HepG2 (cell line): Measurements from ENCODE around the gene PRKAG1. TPM values are rescaled to one million over a fixed set of nuclear protein-coding genes. Genes with fewer than 3 reads are reported as not detected.

Experiments used
- CEBPZ ChIP-seq: IDR thresholded peaks from 2 replicates; pipeline ENCODE4 v1.6.1; 2012; ENCODE audit warnings: low read length, improper control_type of control experiment
- FOSL1 ChIP-seq: sonication (generic); formaldehyde crosslinking; IDR thresholded peaks from 2 replicates; pipeline ENCODE4 v1.9.0; 2021; ENCODE audit warnings: missing genetic modification reagents, borderline replicate concordance
- MED13 ChIP-seq: sonication (generic); formaldehyde crosslinking; IDR thresholded peaks from 2 replicates; pipeline ENCODE4 v1.5.0; 2020; ENCODE audit warnings: missing genetic modification reagents
- NCOA2 ChIP-seq: sonication (generic); formaldehyde crosslinking; IDR thresholded peaks from 2 replicates; pipeline ENCODE4 v1.8.0; 2022; ENCODE audit warnings: inconsistent platforms
- NR1H2 ChIP-seq: sonication (generic); formaldehyde crosslinking; IDR thresholded peaks from 2 replicates; pipeline ENCODE4 v1.8.1; 2022; ENCODE audit warnings: low read depth, missing genetic modification reagents, borderline replicate concordance
- SOX6 ChIP-seq, 2 experiments: fragments of 450-650 bp in 1 of 2; sonication (generic) in 1 of 2; formaldehyde crosslinking in 1 of 2; IDR thresholded peaks; 2 replicates each; pipeline versions ENCODE4 v1.4.0 to v1.6.1; 2017 to 2020; ENCODE audit warnings: antibody characterized with exemption in 1 of 2, mild to moderate bottlenecking in 1 of 2, missing genetic modification reagents in 1 of 2
- TBL1XR1 ChIP-seq: fragments of 150-350 bp; IDR thresholded peaks from 2 replicates; pipeline ENCODE4 v1.6.1; 2014; ENCODE audit warnings: borderline replicate concordance, low read length; ENCODE audit not compliant: partially characterized antibody
- TFE3 ChIP-seq: IDR thresholded peaks from 2 replicates; pipeline ENCODE4 v1.6.1; 2016
- ZNF121 ChIP-seq: sonication (generic); formaldehyde crosslinking; IDR thresholded peaks from 2 replicates; pipeline ENCODE4 v1.5.0; 2020; ENCODE audit warnings: mild to moderate bottlenecking, missing genetic modification reagents
- ZNF235 ChIP-seq: sonication (generic); formaldehyde crosslinking; IDR thresholded peaks from 2 replicates; pipeline ENCODE4 v1.8.1; 2023; ENCODE audit warnings: mild to moderate bottlenecking, missing genetic modification reagents, borderline replicate concordance
- ZNF501 ChIP-seq: sonication (generic); formaldehyde crosslinking; IDR thresholded peaks from 2 replicates; pipeline ENCODE4 v1.5.1; 2020; ENCODE audit warnings: mild to moderate bottlenecking, moderate library complexity, missing genetic modification reagents
- ZZZ3 ChIP-seq: sonication (generic); formaldehyde crosslinking; IDR thresholded peaks from 2 replicates; pipeline ENCODE4 v1.4.0; 2020; ENCODE audit warnings: missing genetic modification reagents, mild to moderate bottlenecking, borderline replicate concordance
- polyA plus RNA-seq, 8 experiments: library from polyadenylated mRNA; depleted of rRNA in 3 of 8; stranded (reverse) in 7 of 8; unstranded in 1 of 8; fragments of >200 nt; fragmentation: Illumina TruSeq in 4 of 8; extraction: Trizol in 4 of 8; gene quantifications; 2 replicates each; pipeline versions ENCODE4 v1.2.1 to v1.2.3, GENCODE V29; 2011 to 2016; ENCODE audit warnings: low read depth in 4 of 8, missing spikeins in 1 of 8, mixed read lengths in 1 of 8; ENCODE audit not compliant: insufficient read depth in 1 of 8
- total RNA-seq, 5 experiments: library from RNA; depleted of rRNA; stranded (reverse); fragments of >200 nt; fragmentation: Illumina TruSeq; extraction: Trizol; gene quantifications; 2 replicates each; pipeline ENCODE4 v1.2.3, GENCODE V29; 2016; ENCODE audit warnings: low read depth in 1 of 5
- TF ChIP-seq, protein P1 (sequence below): sonication (generic); formaldehyde crosslinking; IDR thresholded peaks from 2 replicates; pipeline ENCODE4 v1.4.0; 2020; ENCODE audit warnings: missing genetic modification reagents
- TF ChIP-seq, protein P2 (sequence below): sonication (generic); formaldehyde crosslinking; IDR thresholded peaks from 2 replicates; pipeline ENCODE4 v1.4.0; 2020; ENCODE audit warnings: mild to moderate bottlenecking, missing genetic modification reagents

The PRKAG1 gene
- total and polyA plus RNA-seq, 2 of the 13 experiments (the other 11 are each of a cell fraction or from before 2014, with no cell fraction given) = 26.1 to 32.8 TPM

DNA sequence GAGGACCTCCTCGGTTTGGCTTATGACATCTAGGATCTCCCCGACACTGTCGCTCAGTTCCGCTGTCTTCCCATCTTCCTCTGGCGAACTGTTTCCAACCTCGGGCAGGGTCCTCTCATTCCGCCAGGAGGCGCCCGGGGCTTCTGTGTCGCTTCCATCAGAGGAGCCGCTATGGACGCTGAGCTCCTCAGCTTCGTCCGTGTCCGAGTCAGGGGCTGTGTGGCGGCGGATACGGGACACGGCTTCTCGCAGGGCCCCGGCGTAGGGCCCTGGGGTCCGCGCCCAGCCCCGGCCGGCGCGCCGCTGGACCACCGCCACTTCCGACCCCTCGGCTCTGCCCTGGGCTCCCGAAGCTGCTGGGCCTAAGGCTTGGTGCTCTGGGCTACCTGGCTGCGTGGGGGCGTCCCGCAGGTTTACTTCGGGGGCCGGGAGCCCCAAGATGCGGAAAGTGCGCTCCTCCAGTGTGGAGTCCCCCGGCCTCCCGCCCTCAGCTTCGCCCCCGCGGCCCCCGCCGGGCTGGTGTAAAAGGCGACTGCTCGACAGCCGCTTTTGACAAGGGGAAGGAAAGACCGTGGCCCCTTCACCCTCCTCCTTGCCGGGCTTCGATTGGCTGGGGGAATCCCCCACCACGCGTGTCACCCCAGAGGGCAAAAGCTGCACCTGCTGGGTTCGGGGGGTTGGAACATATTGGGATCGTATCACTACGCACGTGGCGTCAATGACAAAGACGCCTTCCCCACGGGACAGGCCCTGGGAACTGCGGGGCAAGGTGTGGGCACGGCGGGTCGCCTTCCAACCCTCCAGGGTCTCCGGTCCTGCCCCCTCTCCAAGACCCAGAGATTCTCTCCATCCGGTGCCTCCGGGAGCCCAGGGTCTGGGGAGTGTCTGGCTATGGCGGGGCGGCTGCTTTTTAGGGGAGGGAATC, 21.5 kb downstream of the PRKAG1 start (continued):
- TF ChIP-seq, protein P1, sequence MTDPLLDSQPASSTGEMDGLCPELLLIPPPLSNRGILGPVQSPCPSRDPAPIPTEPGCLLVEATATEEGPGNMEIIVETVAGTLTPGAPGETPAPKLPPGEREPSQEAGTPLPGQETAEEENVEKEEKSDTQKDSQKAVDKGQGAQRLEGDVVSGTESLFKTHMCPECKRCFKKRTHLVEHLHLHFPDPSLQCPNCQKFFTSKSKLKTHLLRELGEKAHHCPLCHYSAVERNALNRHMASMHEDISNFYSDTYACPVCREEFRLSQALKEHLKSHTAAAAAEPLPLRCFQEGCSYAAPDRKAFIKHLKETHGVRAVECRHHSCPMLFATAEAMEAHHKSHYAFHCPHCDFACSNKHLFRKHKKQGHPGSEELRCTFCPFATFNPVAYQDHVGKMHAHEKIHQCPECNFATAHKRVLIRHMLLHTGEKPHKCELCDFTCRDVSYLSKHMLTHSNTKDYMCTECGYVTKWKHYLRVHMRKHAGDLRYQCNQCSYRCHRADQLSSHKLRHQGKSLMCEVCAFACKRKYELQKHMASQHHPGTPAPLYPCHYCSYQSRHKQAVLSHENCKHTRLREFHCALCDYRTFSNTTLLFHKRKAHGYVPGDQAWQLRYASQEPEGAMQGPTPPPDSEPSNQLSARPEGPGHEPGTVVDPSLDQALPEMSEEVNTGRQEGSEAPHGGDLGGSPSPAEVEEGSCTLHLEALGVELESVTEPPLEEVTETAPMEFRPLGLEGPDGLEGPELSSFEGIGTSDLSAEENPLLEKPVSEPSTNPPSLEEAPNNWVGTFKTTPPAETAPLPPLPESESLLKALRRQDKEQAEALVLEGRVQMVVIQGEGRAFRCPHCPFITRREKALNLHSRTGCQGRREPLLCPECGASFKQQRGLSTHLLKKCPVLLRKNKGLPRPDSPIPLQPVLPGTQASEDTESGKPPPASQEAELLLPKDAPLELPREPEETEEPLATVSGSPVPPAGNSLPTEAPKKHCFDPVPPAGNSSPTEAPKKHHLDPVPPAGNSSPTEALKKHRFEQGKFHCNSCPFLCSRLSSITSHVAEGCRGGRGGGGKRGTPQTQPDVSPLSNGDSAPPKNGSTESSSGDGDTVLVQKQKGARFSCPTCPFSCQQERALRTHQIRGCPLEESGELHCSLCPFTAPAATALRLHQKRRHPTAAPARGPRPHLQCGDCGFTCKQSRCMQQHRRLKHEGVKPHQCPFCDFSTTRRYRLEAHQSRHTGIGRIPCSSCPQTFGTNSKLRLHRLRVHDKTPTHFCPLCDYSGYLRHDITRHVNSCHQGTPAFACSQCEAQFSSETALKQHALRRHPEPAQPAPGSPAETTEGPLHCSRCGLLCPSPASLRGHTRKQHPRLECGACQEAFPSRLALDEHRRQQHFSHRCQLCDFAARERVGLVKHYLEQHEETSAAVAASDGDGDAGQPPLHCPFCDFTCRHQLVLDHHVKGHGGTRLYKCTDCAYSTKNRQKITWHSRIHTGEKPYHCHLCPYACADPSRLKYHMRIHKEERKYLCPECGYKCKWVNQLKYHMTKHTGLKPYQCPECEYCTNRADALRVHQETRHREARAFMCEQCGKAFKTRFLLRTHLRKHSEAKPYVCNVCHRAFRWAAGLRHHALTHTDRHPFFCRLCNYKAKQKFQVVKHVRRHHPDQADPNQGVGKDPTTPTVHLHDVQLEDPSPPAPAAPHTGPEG (CRISPR knock-in tag) = 0 out of 2 replicates have a peak, but pooled peaks have one; percentile 42
- TF ChIP-seq NR1H2 = no peak
- TF ChIP-seq ZNF501 (CRISPR knock-in tag) = no peak
- no peak for TF ChIP-seq MED13
- no peak for TF ChIP-seq TBL1XR1
- no peak for TF ChIP-seq ZZZ3 (CRISPR knock-in tag)
- TF ChIP-seq ZNF121 (CRISPR knock-in tag) = no peak
- no peak for TF ChIP-seq CEBPZ
- TF ChIP-seq SOX6 (IDR thresholded peaks at IDR 0.05) = no peak
- TF ChIP-seq SOX6 (CRISPR knock-in tag; IDR thresholded peaks at IDR 0.05) = no peak
- TF ChIP-seq, protein P2, sequence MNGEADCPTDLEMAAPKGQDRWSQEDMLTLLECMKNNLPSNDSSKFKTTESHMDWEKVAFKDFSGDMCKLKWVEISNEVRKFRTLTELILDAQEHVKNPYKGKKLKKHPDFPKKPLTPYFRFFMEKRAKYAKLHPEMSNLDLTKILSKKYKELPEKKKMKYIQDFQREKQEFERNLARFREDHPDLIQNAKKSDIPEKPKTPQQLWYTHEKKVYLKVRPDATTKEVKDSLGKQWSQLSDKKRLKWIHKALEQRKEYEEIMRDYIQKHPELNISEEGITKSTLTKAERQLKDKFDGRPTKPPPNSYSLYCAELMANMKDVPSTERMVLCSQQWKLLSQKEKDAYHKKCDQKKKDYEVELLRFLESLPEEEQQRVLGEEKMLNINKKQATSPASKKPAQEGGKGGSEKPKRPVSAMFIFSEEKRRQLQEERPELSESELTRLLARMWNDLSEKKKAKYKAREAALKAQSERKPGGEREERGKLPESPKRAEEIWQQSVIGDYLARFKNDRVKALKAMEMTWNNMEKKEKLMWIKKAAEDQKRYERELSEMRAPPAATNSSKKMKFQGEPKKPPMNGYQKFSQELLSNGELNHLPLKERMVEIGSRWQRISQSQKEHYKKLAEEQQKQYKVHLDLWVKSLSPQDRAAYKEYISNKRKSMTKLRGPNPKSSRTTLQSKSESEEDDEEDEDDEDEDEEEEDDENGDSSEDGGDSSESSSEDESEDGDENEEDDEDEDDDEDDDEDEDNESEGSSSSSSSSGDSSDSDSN (CRISPR knock-in tag) = no peak
- 0 out of 2 replicates have a peak, but pooled peaks have one; percentile 11 for TF ChIP-seq TFE3
- TF ChIP-seq NCOA2 = no peak
- no peak for TF ChIP-seq ZNF235 (CRISPR knock-in tag)
- TF ChIP-seq FOSL1 (CRISPR knock-in tag) = no peak
